GM19467 (cell line): ENCODE data around the gene MRPL40.

Experiments
- ATAC-seq: cut with Tn5 transposase; IDR thresholded peaks from one replicate; pipeline ENCODE4 v1.9.1; 2021; ENCODE audit warnings: mild to moderate bottlenecking, moderate library complexity; ENCODE audit not compliant: unreplicated experiment

Gene MRPL40

GRCh38 chr22:19479355-19480172 lies 47.2 kb downstream of the MRPL40 start, which contains the start of gene CDC45:
TSS of gene CDC45 (plus strand) at chr22:19479920. CDS start at chr22:19479969, 49 bp downstream.
- peak; percentile 79 for ATAC-seq

GRCh38 chr22:19480173-19480568 lies 47.8 kb downstream of the MRPL40 start:
- no peak for ATAC-seq

GRCh38 chr22:19480789-19481188 lies 48.4 kb downstream of the MRPL40 start:
- ATAC-seq: no peak

- ATAC-seq: no peak
Observed at GRCh38 chr22:19482297-19482696, 50.0 kb downstream of the MRPL40 start.

- ATAC-seq: no peak
Observed at GRCh38 chr22:19483481-19484244, 51.3 kb downstream of the MRPL40 start.
